NOMO-1 treated with DMSO at 0.1 percent for 48 hours (cell line): ENCODE results near the gene STYX.
"Not testable (repeated sequence)": the region's sequence is repeated elsewhere in the genome, so short reads cannot be mapped to it uniquely, and the experiment has no call there.

Experiments
- DNase-seq: peaks from one replicate; lab custom pipeline; 2025; ENCODE audit not compliant: unreplicated experiment; lab: John Stamatoyannopoulos, UW

Gene STYX

GRCh38 chr14:52724360-52724644 is 5.7 kb upstream of the STYX start:
- DNase-seq = no peak

GRCh38 chr14:52727509-52727908 is 2.5 kb upstream of the STYX start:
- DNase-seq = not testable (repeated sequence)

- not testable (repeated sequence) for DNase-seq
These were observed 931 bp upstream of the STYX start for GRCh38 chr14:52729035-52729434.

- no peak for DNase-seq
These were observed 411 bp upstream of the STYX start for GRCh38 chr14:52729585-52729924.

- peak; percentile 41 for DNase-seq
These were observed 744 bp downstream of the STYX start for GRCh38 chr14:52730709-52731111.

GRCh38 chr14:52733824-52734223 is 3.9 kb downstream of the STYX start:
- DNase-seq = no peak

GRCh38 chr14:52735921-52736489 is 6.0 kb downstream of the STYX start:
- no peak for DNase-seq

- no peak for DNase-seq
These were observed 8.4 kb downstream of the STYX start for GRCh38 chr14:52738409-52738808.

- no peak for DNase-seq
These were observed 10.8 kb downstream of the STYX start for GRCh38 chr14:52740751-52741150.

- peak; percentile 11 for DNase-seq
These were observed 11.9 kb downstream of the STYX start for GRCh38 chr14:52741865-52742264.

GRCh38 chr14:52748647-52749292 is 18.8 kb downstream of the STYX start:
- DNase-seq = no peak

GRCh38 chr14:52755607-52756316 is 25.8 kb downstream of the STYX start:
- no peak for DNase-seq

GRCh38 chr14:52759145-52759544 is 29.2 kb downstream of the STYX start:
- DNase-seq = no peak

- DNase-seq = not testable (repeated sequence)
These were observed 33.0 kb downstream of the STYX start for GRCh38 chr14:52762923-52763322.

- DNase-seq = no peak
These were observed 37.3 kb downstream of the STYX start for GRCh38 chr14:52767058-52767833.

- no peak for DNase-seq
These were observed 39.9 kb downstream of the STYX start for GRCh38 chr14:52769887-52770286.

- no peak for DNase-seq
These were observed 46.9 kb downstream of the STYX start for GRCh38 chr14:52776816-52777215.

GRCh38 chr14:52778702-52779101 is 48.7 kb downstream of the STYX start:
- no peak for DNase-seq

GRCh38 chr14:52780893-52781292 is 50.9 kb downstream of the STYX start:
- no peak for DNase-seq

GRCh38 chr14:52781629-52782028 is 51.7 kb downstream of the STYX start:
- no peak for DNase-seq

- DNase-seq = peak; percentile 12
These were observed 53.2 kb downstream of the STYX start for GRCh38 chr14:52783206-52783605.

- DNase-seq = no peak
These were observed 56.9 kb downstream of the STYX start for GRCh38 chr14:52786887-52787286.
